SK-N-SH (cell line): Measurements from ENCODE around the gene LDB3. TPM values are rescaled to one million over a fixed set of nuclear protein-coding genes. Genes with fewer than 3 reads are reported as not detected.

Source experiments
- CTCF ChIA-PET: fragments of 300-600, 350-600 bp; formaldehyde crosslinking; extraction: SDS; loops from one replicate; lab custom pipeline; 2021; lab: Yijun Ruan, JAX
- POLR2A ChIA-PET: fragments of 350-600 bp; sonication (Branson Sonifier 250); formaldehyde crosslinking; extraction: SDS; loops from one replicate; lab custom pipeline; 2020; ENCODE audit warnings: antibody characterized with exemption, inconsistent platforms; lab: Yijun Ruan, JAX
- DNase-seq: peaks from one replicate; pipeline ENCODE4 v3.0.0; 2012
- H2AFZ ChIP-seq: fragments of 200-600 bp; sonication (generic); 2 replicates; pipeline ENCODE4 v1.8.1; 2016; ENCODE audit warnings: antibody characterized with exemption, mild to moderate bottlenecking, low read depth
- H3F3A ChIP-seq: fragments of 200-600 bp; sonication (generic); replicated peaks from 2 replicates; pipeline ENCODE3; 2016; ENCODE audit warnings: antibody characterized with exemption, mild to moderate bottlenecking; ENCODE audit not compliant: insufficient read depth
- H3K27ac ChIP-seq, 2 experiments: fragments of 200-500 bp in 1 of 2; fragments of 200-600 bp in 1 of 2; sonication (Bioruptor generic) in 1 of 2; sonication (generic), shearing (Covaris generic) in 1 of 2; 2 replicates each; pipeline versions ENCODE4 v1.5.1 to v1.6.1; 2014 to 2016; ENCODE audit warnings: low read depth in 2 of 2, inconsistent platforms in 1 of 2, low read length in 1 of 2, mild to moderate bottlenecking in 1 of 2, mixed read lengths in 1 of 2
- H3K27me3 ChIP-seq: fragments of 200-600 bp; sonication (generic), shearing (Covaris generic); 2 replicates; pipeline ENCODE4 v1.6.1; 2016; ENCODE audit warnings: mixed run types; ENCODE audit not compliant: insufficient read depth
- H3K36me3 ChIP-seq, 2 experiments: fragments of 200-500 bp in 1 of 2; fragments of 200-600 bp in 1 of 2; sonication (Bioruptor generic) in 1 of 2; sonication (generic) in 1 of 2; replicated peaks in 1 of 2; 2 replicates each; pipeline versions ENCODE3 to v1.5.1; 2014 to 2016; ENCODE audit warnings: low read length in 1 of 2, mild to moderate bottlenecking in 1 of 2; ENCODE audit not compliant: insufficient read depth in 2 of 2, control insufficient read depth in 1 of 2
- H3K4me1 ChIP-seq, 2 experiments: fragments of 200-500 bp in 1 of 2; fragments of 200-600 bp in 1 of 2; sonication (Bioruptor generic) in 1 of 2; sonication (generic), shearing (Covaris generic) in 1 of 2; 2 replicates each; pipeline versions ENCODE4 v1.5.1 to v1.6.1; 2014 to 2016; ENCODE audit warnings: low read depth in 1 of 2, low read length in 1 of 2, mixed run types in 1 of 2; ENCODE audit not compliant: insufficient read depth in 2 of 2, control insufficient read depth in 1 of 2
- H3K4me2 ChIP-seq: fragments of 200-600 bp; sonication (generic), shearing (Covaris generic); 2 replicates; pipeline ENCODE4 v1.6.1; 2017; ENCODE audit warnings: mixed run types
- H3K4me3 ChIP-seq, 2 experiments: fragments of 200-500 bp in 1 of 2; fragments of 200-600 bp in 1 of 2; sonication (Bioruptor generic) in 1 of 2; sonication (generic), shearing (Covaris generic) in 1 of 2; 2 replicates each; pipeline versions ENCODE4 v1.5.1 to v1.8.1; 2014 to 2016; ENCODE audit warnings: low read depth in 2 of 2, inconsistent platforms in 1 of 2, low read length in 1 of 2, mild to moderate bottlenecking in 1 of 2, mixed read lengths in 1 of 2, moderate library complexity in 1 of 2
- H3K79me2 ChIP-seq: fragments of 200-600 bp; sonication (generic); 2 replicates; pipeline ENCODE4 v1.8.1; 2017; ENCODE audit warnings: mild to moderate bottlenecking; ENCODE audit not compliant: insufficient read depth
- H3K9ac ChIP-seq: fragments of 200-600 bp; sonication (generic); 2 replicates; pipeline ENCODE4 v1.6.1; 2017; ENCODE audit warnings: mixed run types
- H3K9me2 ChIP-seq: fragments of 200-600 bp; sonication (generic); 2 replicates; pipeline ENCODE4 v1.6.1; 2017; ENCODE audit warnings: mixed run types
- H3K9me3 ChIP-seq: fragments of 200-600 bp; sonication (generic); 2 replicates; pipeline ENCODE4 v1.6.1; 2017; ENCODE audit warnings: mixed run types, mild to moderate bottlenecking, moderate library complexity
- H4K20me1 ChIP-seq: fragments of 200-600 bp; sonication (generic); 2 replicates; pipeline ENCODE4 v1.6.1; 2017; ENCODE audit warnings: mild to moderate bottlenecking, mixed run types; ENCODE audit not compliant: insufficient read depth
- GATA2 ChIP-seq: sonication (generic); formaldehyde crosslinking; IDR thresholded peaks from 2 replicates; pipeline ENCODE4 v1.5.0; 2020; ENCODE audit warnings: mild to moderate bottlenecking, missing genetic modification reagents
- RAD21 ChIP-seq: IDR thresholded peaks from 2 replicates; pipeline ENCODE4 v1.6.1; 2012; ENCODE audit warnings: mild to moderate bottlenecking, low read length
- SMC3 ChIP-seq: IDR thresholded peaks from 2 replicates; pipeline ENCODE4 v1.6.1; 2012; ENCODE audit warnings: low read depth, low read length, improper control_type of control experiment
- WGBS: methylation state at CpG from one replicate; pipeline ENCODE4 v1.1.6; 2017; ENCODE audit warnings: low lambda C conversion rate; 5-methylcytosine and 5-hydroxymethylcytosine counted together
- polyA plus RNA-seq, 3 experiments: library from polyadenylated mRNA; depleted of rRNA; stranded (reverse); fragments of >200 nt; gene quantifications; 2 replicates each; pipeline ENCODE4 v1.2.3, GENCODE V29; 2012
- TF ChIP-seq, protein P1 (sequence below): IDR thresholded peaks from 2 replicates; pipeline ENCODE4 v1.4.0; 2012; ENCODE audit warnings: low read depth, borderline replicate concordance
- TF ChIP-seq, protein P2 (sequence below): fragments of 200-600 bp; sonication (generic); IDR thresholded peaks from 2 replicates; pipeline ENCODE4 v1.6.1; 2017; ENCODE audit warnings: antibody characterized with exemption, mild to moderate bottlenecking, moderate library complexity
- TF ChIP-seq, protein P3 (sequence below): IDR thresholded peaks from 2 replicates; pipeline ENCODE4 v1.4.0; 2012; ENCODE audit warnings: low read depth, borderline replicate concordance

LDB3 gene
- polyA plus RNA-seq, 1 of the 3 experiments (the other 2 are of a cell fraction) = 0.48 TPM

DNA sequence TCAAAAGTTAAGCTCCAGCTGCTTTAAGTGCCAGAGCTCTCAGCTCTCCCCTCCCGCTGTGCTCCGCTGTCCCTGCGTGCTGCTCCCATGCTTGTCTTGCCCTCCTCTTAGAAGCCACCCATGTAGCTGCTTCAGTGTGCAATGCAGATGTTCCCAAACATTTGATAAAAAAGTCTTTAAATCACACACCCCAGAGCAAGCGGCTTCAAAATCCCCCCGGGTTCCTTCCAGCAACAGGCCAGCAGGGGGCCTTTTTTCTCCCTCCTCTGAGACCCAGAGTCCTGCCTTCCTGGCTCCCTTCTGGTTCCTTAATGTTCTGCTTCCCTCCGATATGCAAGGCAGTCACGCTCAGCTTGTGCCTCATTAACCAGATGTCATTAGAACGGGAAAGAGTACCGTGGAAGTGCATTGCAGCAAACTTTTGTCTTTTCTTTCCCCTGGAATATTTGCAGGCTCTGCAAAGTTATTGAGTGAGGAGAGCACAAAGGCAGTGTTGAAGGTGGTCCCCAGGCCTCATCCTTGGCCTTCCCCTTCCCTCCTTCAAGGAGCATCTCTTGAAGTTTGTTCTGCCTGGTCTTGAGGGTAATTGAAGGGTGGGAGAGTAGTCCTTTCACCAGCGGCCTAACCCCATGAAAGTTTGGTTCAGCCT is 25.5 kb downstream of the LDB3 start:
- POLR2A ChIA-PET = no interaction called here
- CTCF ChIA-PET = interaction anchor here (0.6 to 4.7 kb wide), 28 partner anchors 9 to 288 kb away, joined by 3 to 73 read pairs (median 5); partner anchors contain the start of gene LDB3

DNA sequence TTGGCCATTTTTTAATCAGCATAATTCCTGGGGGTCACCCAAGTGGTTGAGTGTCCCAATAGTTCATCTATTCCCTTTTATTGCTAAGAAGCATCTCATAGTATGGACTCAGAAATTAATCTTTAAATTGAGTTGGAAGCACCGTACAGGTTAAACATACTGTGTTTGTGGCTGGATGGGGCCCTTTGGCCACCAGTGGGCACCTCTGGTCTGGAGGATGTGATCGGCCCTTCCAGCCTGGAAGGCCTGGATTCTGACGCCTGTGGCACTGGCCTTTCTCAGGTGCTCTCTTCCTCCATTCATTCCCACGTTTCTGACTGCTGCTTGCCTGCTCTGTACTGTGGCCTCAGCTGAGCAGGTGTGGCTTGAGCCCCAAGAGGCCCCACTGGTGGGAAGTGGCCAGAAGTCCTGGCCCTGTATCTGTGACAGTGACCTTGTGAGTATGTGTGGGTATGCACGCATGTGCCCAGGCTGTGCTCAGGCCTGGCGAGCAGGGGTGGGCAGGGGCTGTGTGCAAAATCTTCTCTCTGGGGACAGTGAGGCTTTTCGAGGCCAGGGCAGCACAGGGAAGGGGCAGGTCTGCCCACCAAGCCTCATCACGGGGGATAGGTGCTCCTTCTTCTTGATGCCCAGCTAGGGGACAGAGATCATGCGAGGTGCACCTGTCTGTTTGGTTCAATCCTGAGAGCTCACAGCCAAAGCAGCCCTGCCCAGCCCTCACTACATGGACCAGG is 30.1 kb downstream of the LDB3 start:
- H3K27me3 ChIP-seq = no peaks in the 10 kb centered on the region
- no peaks in the 10 kb centered on the region; a peak in 1 of 4 replicates for H3K4me1 ChIP-seq
- CTCF ChIA-PET = interaction anchor here (1.0 to 3.4 kb wide), 5 partner anchors 9 to 201 kb away, joined by 3 to 16 read pairs (median 4); no protein-coding TSS in a partner anchor
- POLR2A ChIA-PET = no interaction called here
- H3K9me3 ChIP-seq = no peaks in the 10 kb centered on the region
- TF ChIP-seq, protein P1, sequence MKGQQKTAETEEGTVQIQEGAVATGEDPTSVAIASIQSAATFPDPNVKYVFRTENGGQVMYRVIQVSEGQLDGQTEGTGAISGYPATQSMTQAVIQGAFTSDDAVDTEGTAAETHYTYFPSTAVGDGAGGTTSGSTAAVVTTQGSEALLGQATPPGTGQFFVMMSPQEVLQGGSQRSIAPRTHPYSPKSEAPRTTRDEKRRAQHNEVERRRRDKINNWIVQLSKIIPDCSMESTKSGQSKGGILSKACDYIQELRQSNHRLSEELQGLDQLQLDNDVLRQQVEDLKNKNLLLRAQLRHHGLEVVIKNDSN = no peak
- TF ChIP-seq RAD21 = peak; percentile 23; the same call in 1 of the 2 replicates
- H3K4me2 ChIP-seq = no peak overlapping the region
- no peaks in the 10 kb centered on the region for H3K9me2 ChIP-seq
- WGBS = 98% methylated on average over 5 of the region's 9 CpGs
- no peak overlapping the region for H3K4me3 ChIP-seq
- H3K27ac ChIP-seq = no peak overlapping the region
- no peaks in the 10 kb centered on the region for H3F3A ChIP-seq
- no peaks in the 10 kb centered on the region for H3K79me2 ChIP-seq
- H2AFZ ChIP-seq = no peak overlapping the region
- H3K36me3 ChIP-seq = no peaks in the 10 kb centered on the region
- DNase-seq = no peak
- no peaks in the 10 kb centered on the region for H4K20me1 ChIP-seq
- H3K9ac ChIP-seq = no peak overlapping the region

More for the DNA sequence above, 25.5 kb downstream of the LDB3 start:
- no peaks in the 10 kb centered on the region for H3F3A ChIP-seq
- no peaks in the 10 kb centered on the region for H3K9me3 ChIP-seq
- H3K4me1 ChIP-seq = peaks cover 0 to 6% of the 10 kb centered on the region in 2 experiments; a peak in 1 of 4 replicates
- WGBS = 53% methylated on average over 10 of the region's 10 CpGs
- H2AFZ ChIP-seq = no peak overlapping the region
- H4K20me1 ChIP-seq = no peaks in the 10 kb centered on the region
- H3K4me3 ChIP-seq = no peak overlapping the region
- H3K9ac ChIP-seq = no peak overlapping the region
- TF ChIP-seq, protein P2, sequence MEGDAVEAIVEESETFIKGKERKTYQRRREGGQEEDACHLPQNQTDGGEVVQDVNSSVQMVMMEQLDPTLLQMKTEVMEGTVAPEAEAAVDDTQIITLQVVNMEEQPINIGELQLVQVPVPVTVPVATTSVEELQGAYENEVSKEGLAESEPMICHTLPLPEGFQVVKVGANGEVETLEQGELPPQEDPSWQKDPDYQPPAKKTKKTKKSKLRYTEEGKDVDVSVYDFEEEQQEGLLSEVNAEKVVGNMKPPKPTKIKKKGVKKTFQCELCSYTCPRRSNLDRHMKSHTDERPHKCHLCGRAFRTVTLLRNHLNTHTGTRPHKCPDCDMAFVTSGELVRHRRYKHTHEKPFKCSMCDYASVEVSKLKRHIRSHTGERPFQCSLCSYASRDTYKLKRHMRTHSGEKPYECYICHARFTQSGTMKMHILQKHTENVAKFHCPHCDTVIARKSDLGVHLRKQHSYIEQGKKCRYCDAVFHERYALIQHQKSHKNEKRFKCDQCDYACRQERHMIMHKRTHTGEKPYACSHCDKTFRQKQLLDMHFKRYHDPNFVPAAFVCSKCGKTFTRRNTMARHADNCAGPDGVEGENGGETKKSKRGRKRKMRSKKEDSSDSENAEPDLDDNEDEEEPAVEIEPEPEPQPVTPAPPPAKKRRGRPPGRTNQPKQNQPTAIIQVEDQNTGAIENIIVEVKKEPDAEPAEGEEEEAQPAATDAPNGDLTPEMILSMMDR = peak; percentile 75
- peak; percentile 64 for TF ChIP-seq RAD21
- TF ChIP-seq, protein P3, sequence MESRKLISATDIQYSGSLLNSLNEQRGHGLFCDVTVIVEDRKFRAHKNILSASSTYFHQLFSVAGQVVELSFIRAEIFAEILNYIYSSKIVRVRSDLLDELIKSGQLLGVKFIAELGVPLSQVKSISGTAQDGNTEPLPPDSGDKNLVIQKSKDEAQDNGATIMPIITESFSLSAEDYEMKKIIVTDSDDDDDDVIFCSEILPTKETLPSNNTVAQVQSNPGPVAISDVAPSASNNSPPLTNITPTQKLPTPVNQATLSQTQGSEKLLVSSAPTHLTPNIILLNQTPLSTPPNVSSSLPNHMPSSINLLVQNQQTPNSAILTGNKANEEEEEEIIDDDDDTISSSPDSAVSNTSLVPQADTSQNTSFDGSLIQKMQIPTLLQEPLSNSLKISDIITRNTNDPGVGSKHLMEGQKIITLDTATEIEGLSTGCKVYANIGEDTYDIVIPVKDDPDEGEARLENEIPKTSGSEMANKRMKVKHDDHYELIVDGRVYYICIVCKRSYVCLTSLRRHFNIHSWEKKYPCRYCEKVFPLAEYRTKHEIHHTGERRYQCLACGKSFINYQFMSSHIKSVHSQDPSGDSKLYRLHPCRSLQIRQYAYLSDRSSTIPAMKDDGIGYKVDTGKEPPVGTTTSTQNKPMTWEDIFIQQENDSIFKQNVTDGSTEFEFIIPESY = no peak
- no peak for TF ChIP-seq GATA2 (CRISPR knock-in tag)
- TF ChIP-seq SMC3 = peak; percentile 69
- no peaks in the 10 kb centered on the region for H3K79me2 ChIP-seq
- no peak overlapping the region for H3K27ac ChIP-seq
- H3K27me3 ChIP-seq = no peaks in the 10 kb centered on the region
- peak; percentile 75 for DNase-seq
- no peak overlapping the region for H3K4me2 ChIP-seq
- H3K36me3 ChIP-seq = no peaks in the 10 kb centered on the region
- H3K9me2 ChIP-seq = no peaks in the 10 kb centered on the region
